IPS DF 6.9 (cell line): ENCODE data around the gene PLEKHA8.

Experiments
- DNase-seq: peaks from one replicate; pipeline ENCODE4 v3.0.0-alpha.2; 2013; ENCODE audit warnings: low read depth, low spot score
- H3K27ac ChIP-seq: one replicate; pipeline ENCODE4 v1.5.1; 2013; ENCODE audit warnings: low read length, control low read depth
- H3K27me3 ChIP-seq: 2 replicates; pipeline ENCODE4 v1.6.1; 2013; ENCODE audit warnings: mild to moderate bottlenecking, low read length; ENCODE audit not compliant: control insufficient read depth, insufficient read depth
- H3K36me3 ChIP-seq: 2 replicates; pipeline ENCODE4 v1.6.1; 2013; ENCODE audit warnings: low read length; ENCODE audit not compliant: control insufficient read depth, insufficient read depth
- H3K4me1 ChIP-seq: 2 replicates; pipeline ENCODE4 v1.6.1; 2013; ENCODE audit warnings: low read length; ENCODE audit not compliant: control insufficient read depth, insufficient read depth
- H3K4me3 ChIP-seq: 2 replicates; pipeline ENCODE4 v1.5.1; 2013; ENCODE audit warnings: mild to moderate bottlenecking, low read length
- H3K9me3 ChIP-seq: 2 replicates; pipeline ENCODE4 v1.6.1; 2013; ENCODE audit warnings: low read length, inconsistent platforms; ENCODE audit not compliant: control insufficient read depth, insufficient read depth
- WGBS: extraction: QIAGEN DNeasy Blood & Tissue Kit; methylation state at CpG from one replicate; pipeline ENCODE4 v1.1.7; 2013; ENCODE audit warnings: mixed read lengths, missing lambda C conversion rate; ENCODE audit not compliant: insufficient read length, insufficient coverage; 5-methylcytosine and 5-hydroxymethylcytosine counted together

PLEKHA8 gene

GRCh38 chr7:30150711-30151110, 122.5 kb downstream of the PLEKHA8 start:
- Histone ChIP-seq H3K27ac (no peak overlapping the region), H3K4me1 (no peaks in the 10 kb centered on the region), H3K27me3 (no peaks in the 10 kb centered on the region), H3K36me3 (no peaks in the 10 kb centered on the region), H3K4me3 (no peak overlapping the region), H3K9me3 (no peaks in the 10 kb centered on the region)
- whole genome bisulfite sequencing, result no CpG with 5 or more reads among the region's 7 CpGs
- DNase-seq, result no peak

- no peak for DNase-seq
- Histone ChIP-seq H3K4me3 (no peak overlapping the region), H3K27me3 (no peaks in the 10 kb centered on the region), H3K27ac (no peak overlapping the region), H3K36me3 (no peaks in the 10 kb centered on the region), H3K4me1 (no peaks in the 10 kb centered on the region), H3K9me3 (no peaks in the 10 kb centered on the region)
- no CpG with 5 or more reads among the region's 9 CpGs for WGBS
Observed at GRCh38 chr7:30154111-30154587, 125.9 kb downstream of the PLEKHA8 start.

GRCh38 chr7:30155481-30155880, 127.3 kb downstream of the PLEKHA8 start:
- Histone ChIP-seq H3K27me3 (no peaks in the 10 kb centered on the region), H3K4me3 (no peak overlapping the region), H3K27ac (no peak overlapping the region), H3K4me1 (peaks cover 3% of the 10 kb centered on the region; the same call in 1 of the 2 replicates), H3K36me3 (no peaks in the 10 kb centered on the region), H3K9me3 (no peaks in the 10 kb centered on the region)
- no peak for DNase-seq
- no CpG with 5 or more reads among the region's 8 CpGs for WGBS

- H3K4me3 ChIP-seq, result no peak overlapping the region
- H3K27me3 ChIP-seq, result no peaks in the 10 kb centered on the region
- H3K27ac ChIP-seq, result no peak overlapping the region
- WGBS, result no CpG with 5 or more reads among the region's 9 CpGs
- peaks cover 6% of the 10 kb centered on the region; the same call in 1 of the 2 replicates for H3K4me1 ChIP-seq
- no peaks in the 10 kb centered on the region for H3K36me3 ChIP-seq
- no peak for DNase-seq
- no peaks in the 10 kb centered on the region for H3K9me3 ChIP-seq
Observed at GRCh38 chr7:30157204-30157603, 129.0 kb downstream of the PLEKHA8 start.

GRCh38 chr7:30159163-30159562, 131.0 kb downstream of the PLEKHA8 start:
- DNase-seq, result no peak
- no peaks in the 10 kb centered on the region for H3K27me3 ChIP-seq
- WGBS, result no CpG with 5 or more reads among the region's 4 CpGs
- no peak overlapping the region for H3K4me3 ChIP-seq
- no peak overlapping the region for H3K27ac ChIP-seq
- peaks cover 6% of the 10 kb centered on the region; the same call in 1 of the 2 replicates for H3K4me1 ChIP-seq
- no peaks in the 10 kb centered on the region for H3K36me3 ChIP-seq
- no peaks in the 10 kb centered on the region for H3K9me3 ChIP-seq

GRCh38 chr7:30159698-30160143, 131.5 kb downstream of the PLEKHA8 start:
- Histone ChIP-seq H3K36me3 (no peaks in the 10 kb centered on the region), H3K4me3 (no peak overlapping the region), H3K9me3 (no peaks in the 10 kb centered on the region), H3K27me3 (no peaks in the 10 kb centered on the region), H3K4me1 (peaks cover 6% of the 10 kb centered on the region; the same call in 1 of the 2 replicates), H3K27ac (no peak overlapping the region)
- no CpG with 5 or more reads among the region's 6 CpGs for WGBS
- DNase-seq, result no peak

GRCh38 chr7:30160329-30160728, 132.1 kb downstream of the PLEKHA8 start:
- Histone ChIP-seq H3K27ac (no peak overlapping the region), H3K9me3 (no peaks in the 10 kb centered on the region), H3K36me3 (no peaks in the 10 kb centered on the region), H3K4me3 (no peak overlapping the region), H3K4me1 (peaks cover 6% of the 10 kb centered on the region; the same call in 1 of the 2 replicates), H3K27me3 (no peaks in the 10 kb centered on the region)
- WGBS, result 100% methylated on average over 1 of the region's 2 CpGs
- DNase-seq, result no peak

- H3K9me3 ChIP-seq, result no peaks in the 10 kb centered on the region
- H3K27me3 ChIP-seq, result no peaks in the 10 kb centered on the region
- no peak overlapping the region for H3K27ac ChIP-seq
- peaks cover 9% of the 10 kb centered on the region for H3K4me1 ChIP-seq
- no peak overlapping the region for H3K4me3 ChIP-seq
- no peak for DNase-seq
- no CpG with 5 or more reads among the region's 3 CpGs for WGBS
- no peaks in the 10 kb centered on the region for H3K36me3 ChIP-seq
Observed at GRCh38 chr7:30162133-30162532, 133.9 kb downstream of the PLEKHA8 start.

GRCh38 chr7:30162622-30163124, 134.5 kb downstream of the PLEKHA8 start:
- Histone ChIP-seq H3K9me3 (no peaks in the 10 kb centered on the region), H3K4me3 (no peak overlapping the region), H3K36me3 (no peaks in the 10 kb centered on the region), H3K27ac (no peak overlapping the region), H3K4me1 (peaks cover 9% of the 10 kb centered on the region), H3K27me3 (no peaks in the 10 kb centered on the region)
- no CpG with 5 or more reads among the region's 5 CpGs for WGBS
- no peak for DNase-seq

GRCh38 chr7:30163231-30163894, 135.2 kb downstream of the PLEKHA8 start:
- Histone ChIP-seq H3K27me3 (no peaks in the 10 kb centered on the region), H3K9me3 (no peaks in the 10 kb centered on the region), H3K4me3 (no peak overlapping the region), H3K27ac (no peak overlapping the region), H3K36me3 (no peaks in the 10 kb centered on the region), H3K4me1 (peaks cover 11% of the 10 kb centered on the region)
- no peak for DNase-seq
- no CpG with 5 or more reads among the region's 13 CpGs for WGBS

GRCh38 chr7:30164567-30164966, 136.4 kb downstream of the PLEKHA8 start:
- Histone ChIP-seq H3K4me3 (no peak overlapping the region), H3K9me3 (no peaks in the 10 kb centered on the region), H3K4me1 (peaks cover 16% of the 10 kb centered on the region), H3K27me3 (no peaks in the 10 kb centered on the region), H3K27ac (no peak overlapping the region), H3K36me3 (no peaks in the 10 kb centered on the region)
- no CpG with 5 or more reads among the region's 6 CpGs for WGBS
- peak; percentile 39 for DNase-seq
